GM12872 (cell line): ENCODE measurements around the gene ADAMTS12.
A peak's percentile ranks its signal among the peaks of the same experiment; 100 is the strongest.

Source experiments
- CTCF ChIP-seq: IDR thresholded peaks from 3 replicates; pipeline ENCODE4 v1.5.1; 2011; ENCODE audit warnings: low read depth, mild to moderate bottlenecking, low read length, moderate library complexity; ENCODE audit not compliant: insufficient read depth

The ADAMTS12 gene

GRCh38 chr5:33601881-33602280 lies 289.9 kb downstream of the ADAMTS12 start:
- TF ChIP-seq CTCF: no peak

GRCh38 chr5:33595303-33595702 lies 296.5 kb downstream of the ADAMTS12 start:
- TF ChIP-seq CTCF: no peak

- no peak for TF ChIP-seq CTCF
Observed at GRCh38 chr5:33594006-33594405, 297.8 kb downstream of the ADAMTS12 start.

GRCh38 chr5:33592245-33592644 lies 299.5 kb downstream of the ADAMTS12 start:
- no peak for TF ChIP-seq CTCF

GRCh38 chr5:33588654-33589372 lies 303.0 kb downstream of the ADAMTS12 start:
- TF ChIP-seq CTCF: peak; percentile 85

GRCh38 chr5:33583332-33583731 lies 308.5 kb downstream of the ADAMTS12 start:
- TF ChIP-seq CTCF: no peak

GRCh38 chr5:33582417-33582816 lies 309.4 kb downstream of the ADAMTS12 start:
- TF ChIP-seq CTCF: no peak
